ENCODE measurements around the gene RHOD. TPM values are rescaled to one million over a fixed set of nuclear protein-coding genes. Genes with fewer than 3 reads are reported as not detected.

The RHOD gene
- total RNA-seq, 1 donor, result 15.1 TPM

DNA sequence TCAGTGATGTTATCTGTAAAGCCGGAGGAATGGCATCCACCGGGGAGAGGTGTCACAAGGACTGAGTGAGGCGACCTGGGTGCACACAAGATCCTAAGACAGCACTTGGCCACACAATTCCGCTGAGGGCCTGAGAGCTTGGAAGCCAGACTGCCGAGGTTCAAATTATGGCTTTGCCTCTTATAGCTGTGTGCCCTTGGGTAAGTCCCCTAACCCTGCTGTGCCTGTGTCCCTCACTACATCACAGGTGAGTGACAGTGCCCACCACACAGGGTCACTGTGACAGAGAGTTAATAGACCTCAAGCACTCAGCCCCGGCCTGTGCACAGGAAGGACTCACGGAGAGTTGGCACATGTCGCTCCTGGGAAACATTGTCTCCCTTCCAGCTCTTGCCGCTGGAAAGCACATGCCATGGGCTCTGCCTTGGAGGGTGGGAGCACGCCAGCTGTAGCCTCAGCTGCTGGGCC is 592 bp downstream of the RHOD start:
- H3K4me3 ChIP-seq (ENCODE audit: low read depth, low read length), result no peak overlapping the region
- no peak for DNase-seq (ENCODE audit: low read depth)
- TF ChIP-seq, protein P1, sequence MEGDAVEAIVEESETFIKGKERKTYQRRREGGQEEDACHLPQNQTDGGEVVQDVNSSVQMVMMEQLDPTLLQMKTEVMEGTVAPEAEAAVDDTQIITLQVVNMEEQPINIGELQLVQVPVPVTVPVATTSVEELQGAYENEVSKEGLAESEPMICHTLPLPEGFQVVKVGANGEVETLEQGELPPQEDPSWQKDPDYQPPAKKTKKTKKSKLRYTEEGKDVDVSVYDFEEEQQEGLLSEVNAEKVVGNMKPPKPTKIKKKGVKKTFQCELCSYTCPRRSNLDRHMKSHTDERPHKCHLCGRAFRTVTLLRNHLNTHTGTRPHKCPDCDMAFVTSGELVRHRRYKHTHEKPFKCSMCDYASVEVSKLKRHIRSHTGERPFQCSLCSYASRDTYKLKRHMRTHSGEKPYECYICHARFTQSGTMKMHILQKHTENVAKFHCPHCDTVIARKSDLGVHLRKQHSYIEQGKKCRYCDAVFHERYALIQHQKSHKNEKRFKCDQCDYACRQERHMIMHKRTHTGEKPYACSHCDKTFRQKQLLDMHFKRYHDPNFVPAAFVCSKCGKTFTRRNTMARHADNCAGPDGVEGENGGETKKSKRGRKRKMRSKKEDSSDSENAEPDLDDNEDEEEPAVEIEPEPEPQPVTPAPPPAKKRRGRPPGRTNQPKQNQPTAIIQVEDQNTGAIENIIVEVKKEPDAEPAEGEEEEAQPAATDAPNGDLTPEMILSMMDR (IDR thresholded peaks at IDR 0.05; ENCODE audit: insufficient read depth, low read length), result no peak

DNA sequence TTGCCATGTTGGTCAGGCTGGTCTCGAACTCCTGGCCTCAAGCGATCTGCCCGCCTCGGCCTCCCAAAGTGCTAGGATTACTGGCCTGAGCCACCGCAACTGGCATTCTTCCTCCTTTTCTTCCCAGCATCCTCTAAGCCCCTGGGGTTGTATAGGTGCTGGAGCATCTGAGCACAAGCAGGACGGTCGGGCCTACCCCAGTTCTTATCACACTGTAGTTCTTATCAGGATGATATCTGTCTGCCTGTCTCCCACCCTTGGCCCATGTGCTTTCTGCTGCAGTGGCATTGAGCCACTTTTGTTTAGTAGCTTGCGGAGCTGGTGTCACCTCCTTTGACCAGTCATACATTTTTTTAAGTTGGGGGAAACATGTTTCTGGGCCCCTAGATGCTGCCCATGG is 1.9 kb downstream of the RHOD start:
- TF ChIP-seq, protein P1 (IDR thresholded peaks at IDR 0.05; ENCODE audit: insufficient read depth, low read length), result no peak
- DNase-seq (ENCODE audit: low read depth), result no peak
- H3K4me3 ChIP-seq (ENCODE audit: low read depth, low read length), result no peak overlapping the region

DNA sequence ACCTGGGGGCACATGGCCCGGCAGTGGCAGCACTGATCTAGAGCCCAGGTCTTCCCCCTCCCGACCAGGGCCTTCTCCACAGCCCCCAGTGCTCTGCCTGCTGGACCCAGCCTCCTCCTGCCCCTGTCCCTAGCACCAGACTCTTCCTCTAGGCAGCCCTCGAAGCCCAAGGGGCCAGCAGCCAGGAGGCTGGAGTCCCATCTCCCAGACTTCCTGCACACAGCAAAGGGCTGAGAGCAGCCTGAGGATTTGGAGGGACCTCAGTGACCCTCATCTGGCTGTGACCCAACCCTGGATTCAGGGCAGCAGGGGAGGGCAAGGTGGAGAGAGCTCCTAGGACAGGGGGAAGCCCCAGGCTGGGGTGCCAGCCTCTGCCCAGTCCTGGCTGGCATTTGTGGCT is 3.0 kb downstream of the RHOD start:
- DNase-seq (ENCODE audit: low read depth), result no peak
- TF ChIP-seq, protein P1 (IDR thresholded peaks at IDR 0.05; ENCODE audit: insufficient read depth, low read length), result no peak
- H3K4me3 ChIP-seq (ENCODE audit: low read depth, low read length), result no peak overlapping the region

DNA sequence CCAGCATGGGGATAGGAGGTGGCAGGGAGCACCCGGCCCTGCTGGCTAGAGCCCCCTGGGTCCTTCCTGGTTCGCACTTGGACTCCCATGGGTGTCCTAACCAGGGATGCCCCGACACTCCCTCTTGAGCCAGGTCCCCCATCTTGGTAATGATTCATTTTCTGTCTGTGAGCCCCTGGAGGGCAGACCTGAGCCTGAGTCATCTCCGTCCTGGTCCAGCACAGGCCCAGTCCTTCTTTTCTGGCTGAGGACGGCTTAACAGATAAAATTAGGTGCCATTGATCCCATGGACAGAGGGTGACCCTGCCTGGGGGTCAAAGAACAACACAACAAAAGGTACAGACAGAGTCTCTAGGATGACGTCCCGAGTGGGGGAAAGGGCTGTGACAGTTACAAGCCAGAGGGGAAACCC is 3.5 kb downstream of the RHOD start:
- no peak overlapping the region for H3K4me3 ChIP-seq (ENCODE audit: low read depth, low read length)
- no peak for DNase-seq (ENCODE audit: low read depth)
- TF ChIP-seq, protein P1 (IDR thresholded peaks at IDR 0.05; ENCODE audit: insufficient read depth, low read length), result no peak

DNA sequence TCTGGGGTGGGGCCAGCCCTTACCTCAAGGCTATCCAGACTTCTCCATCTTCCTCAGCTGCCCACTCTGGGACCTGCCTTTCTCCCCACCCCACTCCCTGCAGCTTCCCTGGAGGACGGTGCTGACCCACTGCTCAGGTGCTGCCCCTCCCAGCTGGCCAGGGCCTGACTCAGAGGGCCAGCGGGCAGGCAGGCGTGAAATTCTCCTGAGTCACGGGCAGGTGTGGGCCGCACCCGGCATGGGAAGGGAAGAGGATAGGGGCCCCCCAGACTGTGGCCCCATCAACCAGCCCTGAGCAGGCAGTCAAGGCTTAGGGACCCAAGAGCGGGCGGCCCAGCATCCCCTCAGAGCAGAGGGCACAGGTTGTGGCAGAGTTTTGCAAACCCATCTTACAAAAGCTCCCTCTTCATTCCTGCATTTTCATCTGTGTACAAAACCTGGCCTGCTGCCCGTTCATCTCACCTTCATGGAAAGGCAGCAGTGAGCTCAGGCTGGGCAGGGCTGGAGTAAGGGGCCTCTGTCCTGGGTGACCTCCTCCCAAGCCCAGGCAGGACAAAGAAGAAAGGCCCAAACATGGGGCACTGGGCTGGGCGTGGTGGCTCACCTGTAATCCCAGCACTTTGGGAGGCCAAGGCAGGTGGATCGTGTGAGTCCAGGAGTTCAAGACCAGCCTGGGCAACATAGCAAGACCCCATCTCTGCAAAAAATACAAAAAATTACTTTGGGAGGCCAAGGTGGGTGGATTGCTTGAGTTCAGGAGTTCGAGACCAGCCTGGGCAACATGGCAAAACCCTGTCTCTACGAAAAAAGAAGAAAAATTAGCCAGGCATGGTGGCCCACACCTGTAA is 6.1 kb downstream of the RHOD start:
- no peak for DNase-seq (ENCODE audit: low read depth)
- H3K4me3 ChIP-seq (ENCODE audit: low read depth, low read length), result no peak overlapping the region
- TF ChIP-seq, protein P1 (IDR thresholded peaks at IDR 0.05; ENCODE audit: insufficient read depth, low read length), result no peak

DNA sequence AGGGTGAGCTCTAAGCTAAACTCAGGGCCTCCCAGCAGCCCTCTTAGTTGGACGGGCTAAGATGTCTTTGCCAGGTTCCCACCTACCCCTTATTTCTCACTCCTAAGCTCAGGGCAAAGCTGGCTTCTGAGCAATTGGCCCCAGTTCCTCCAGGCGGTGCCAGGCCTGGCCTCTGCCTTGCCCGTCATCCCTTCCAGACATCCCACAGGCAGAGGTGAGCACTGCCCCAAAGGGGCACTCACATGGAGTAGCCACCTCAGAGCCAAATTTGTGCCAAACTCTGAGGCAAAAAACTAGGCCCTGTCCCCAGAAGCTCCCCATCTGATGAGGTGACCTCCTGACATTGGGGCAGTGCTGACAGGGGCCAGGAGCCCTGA is 9.7 kb downstream of the RHOD start:
- no peak for DNase-seq (ENCODE audit: low read depth)
- no peak overlapping the region for H3K4me3 ChIP-seq (ENCODE audit: low read depth, low read length)
- TF ChIP-seq, protein P1 (IDR thresholded peaks at IDR 0.05; ENCODE audit: insufficient read depth, low read length), result no peak

All from fibroblast of the aortic adventitia (primary cell).